AG08396 (cell line): ENCODE measurements around the gene CLIP4.

Experiments
- DNase-seq: peaks from one replicate; pipeline ENCODE4 v3.0.0; 2012; ENCODE audit warnings: low spot score, mixed read lengths

Gene CLIP4

DNA sequence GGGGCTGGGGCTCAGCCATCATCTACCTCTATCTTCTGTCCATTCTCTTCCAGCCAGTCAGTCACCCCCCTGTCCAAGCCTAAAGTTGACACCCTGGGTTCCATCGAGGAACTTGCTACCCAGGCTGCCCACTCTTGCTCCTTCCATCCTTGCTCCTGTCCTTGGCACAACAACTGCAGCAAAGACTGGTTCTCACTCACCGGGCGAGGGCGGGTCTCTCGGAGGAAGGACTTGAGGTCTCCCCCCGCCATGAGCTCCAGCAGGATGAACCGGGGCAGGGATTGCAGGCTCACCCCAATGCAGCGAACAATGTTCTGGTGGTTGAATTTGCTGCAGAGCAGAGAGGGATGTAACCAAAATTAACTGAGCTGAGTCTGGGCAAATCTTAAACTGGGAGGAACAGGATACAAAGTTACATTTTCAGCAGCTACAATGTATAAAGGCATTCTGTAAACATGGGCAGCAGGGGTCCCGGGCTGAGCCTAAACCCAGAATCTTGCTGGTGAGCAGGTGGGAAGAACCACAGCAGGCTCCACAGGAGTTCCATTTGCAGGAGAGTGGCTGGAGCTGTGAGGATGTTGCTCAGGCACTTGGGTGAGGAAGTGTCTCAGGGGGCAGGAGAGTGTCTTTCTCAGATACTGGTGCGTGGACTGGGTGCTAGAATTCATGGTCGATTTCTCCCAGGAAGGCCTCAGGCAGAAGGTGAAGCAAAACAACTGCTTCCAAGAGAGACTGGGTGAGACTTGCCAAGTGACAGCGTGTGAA, 105.5 kb downstream of the CLIP4 start:
- DNase-seq, result no peak

DNA sequence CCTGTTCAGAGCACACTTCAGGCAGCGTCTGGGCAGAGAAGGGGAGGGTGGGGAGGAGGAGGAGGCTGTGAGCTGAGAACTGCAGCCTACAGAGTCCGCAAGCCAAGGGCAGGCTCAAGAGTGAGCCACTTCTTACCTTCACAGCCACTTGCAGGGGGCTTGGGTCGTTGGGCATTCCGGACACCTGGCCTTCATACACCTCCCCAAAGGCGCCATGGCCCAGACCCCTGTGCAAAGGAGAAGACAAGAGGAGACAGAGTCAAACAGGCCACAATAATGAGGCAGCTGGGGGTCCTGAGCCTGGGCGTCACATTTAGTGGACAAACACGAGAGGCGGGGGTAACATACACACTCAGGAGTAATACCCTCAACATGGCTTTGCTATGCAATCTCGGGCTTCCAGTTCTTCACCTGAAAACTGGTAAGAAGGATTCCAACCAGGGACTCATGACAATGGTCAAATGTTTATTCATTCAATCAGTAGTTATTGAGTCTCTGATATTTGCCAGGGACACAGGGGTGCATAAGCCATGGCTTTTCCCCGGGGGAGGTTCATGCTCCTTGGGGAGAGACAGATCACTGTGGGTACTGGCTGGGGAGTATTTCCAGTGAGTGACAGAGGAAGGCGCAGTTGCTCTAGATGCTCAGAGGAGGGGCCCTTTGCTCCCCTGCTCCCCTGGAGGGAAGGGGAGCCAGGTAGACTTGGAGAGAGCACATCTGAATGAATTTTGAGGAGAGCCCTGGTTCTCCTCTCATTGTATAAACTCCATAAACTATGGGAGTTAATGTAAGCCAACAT, 107.4 kb downstream of the CLIP4 start:
- DNase-seq, result no peak

DNA sequence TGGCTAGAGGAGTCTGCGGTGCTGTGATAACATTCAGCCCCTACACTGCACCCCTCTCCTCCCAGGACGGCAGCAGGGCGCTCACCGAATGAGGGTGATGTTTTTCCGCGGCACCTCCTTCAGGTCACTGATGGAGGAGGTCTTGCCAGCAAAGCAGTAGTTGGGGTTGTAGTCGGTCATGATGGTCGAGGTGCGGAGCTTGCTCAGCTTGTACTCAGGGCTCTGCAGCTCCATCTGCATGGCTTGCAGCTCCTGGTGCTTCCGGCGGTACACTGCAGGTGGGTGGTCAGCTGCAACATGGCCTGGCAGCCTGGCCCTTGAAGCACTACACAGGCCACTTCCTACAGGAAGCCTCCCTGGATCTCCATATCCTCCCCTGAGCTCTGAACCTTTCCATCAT, 108.0 kb downstream of the CLIP4 start:
- DNase-seq, result no peak

DNA sequence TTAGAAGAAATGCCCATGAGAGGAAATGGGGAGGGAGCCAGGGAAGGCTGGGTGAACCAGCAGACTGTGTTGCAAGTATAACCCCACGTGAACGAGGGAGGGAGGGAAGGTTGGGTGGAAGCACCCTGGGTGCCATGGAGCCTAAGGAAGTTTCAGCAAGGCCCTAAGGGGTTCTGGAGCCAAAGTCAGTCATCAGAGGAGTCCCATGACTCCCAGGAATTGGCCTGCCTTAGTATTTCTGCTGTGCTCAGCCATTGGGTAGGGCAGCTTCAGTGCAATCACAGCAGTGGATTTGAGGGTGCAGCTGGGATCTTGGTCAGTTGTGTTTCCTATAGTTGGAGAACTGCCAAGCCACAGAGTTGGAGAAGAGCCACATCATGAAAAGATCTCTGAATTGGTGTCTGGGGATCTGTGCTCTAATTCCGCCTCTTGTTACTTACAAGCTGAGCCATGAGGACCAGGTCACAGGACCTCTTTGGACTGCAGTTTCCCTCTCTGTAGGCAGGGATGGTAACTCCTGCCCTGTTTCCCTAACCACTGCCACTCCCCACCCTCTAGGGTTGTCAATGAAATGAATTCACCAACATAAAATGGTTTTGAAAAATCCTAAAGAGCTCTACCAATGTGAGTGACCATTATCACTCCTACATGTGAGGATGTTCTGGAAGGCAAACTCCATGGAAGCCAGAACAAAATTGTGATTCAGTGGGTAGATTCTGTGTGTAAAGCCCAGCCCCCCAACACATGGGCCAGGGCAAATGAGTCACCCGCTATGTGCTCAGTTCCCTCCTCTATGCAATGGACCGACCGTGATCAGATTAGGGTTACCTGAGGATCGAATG, 108.9 kb downstream of the CLIP4 start:
- no peak for DNase-seq

DNA sequence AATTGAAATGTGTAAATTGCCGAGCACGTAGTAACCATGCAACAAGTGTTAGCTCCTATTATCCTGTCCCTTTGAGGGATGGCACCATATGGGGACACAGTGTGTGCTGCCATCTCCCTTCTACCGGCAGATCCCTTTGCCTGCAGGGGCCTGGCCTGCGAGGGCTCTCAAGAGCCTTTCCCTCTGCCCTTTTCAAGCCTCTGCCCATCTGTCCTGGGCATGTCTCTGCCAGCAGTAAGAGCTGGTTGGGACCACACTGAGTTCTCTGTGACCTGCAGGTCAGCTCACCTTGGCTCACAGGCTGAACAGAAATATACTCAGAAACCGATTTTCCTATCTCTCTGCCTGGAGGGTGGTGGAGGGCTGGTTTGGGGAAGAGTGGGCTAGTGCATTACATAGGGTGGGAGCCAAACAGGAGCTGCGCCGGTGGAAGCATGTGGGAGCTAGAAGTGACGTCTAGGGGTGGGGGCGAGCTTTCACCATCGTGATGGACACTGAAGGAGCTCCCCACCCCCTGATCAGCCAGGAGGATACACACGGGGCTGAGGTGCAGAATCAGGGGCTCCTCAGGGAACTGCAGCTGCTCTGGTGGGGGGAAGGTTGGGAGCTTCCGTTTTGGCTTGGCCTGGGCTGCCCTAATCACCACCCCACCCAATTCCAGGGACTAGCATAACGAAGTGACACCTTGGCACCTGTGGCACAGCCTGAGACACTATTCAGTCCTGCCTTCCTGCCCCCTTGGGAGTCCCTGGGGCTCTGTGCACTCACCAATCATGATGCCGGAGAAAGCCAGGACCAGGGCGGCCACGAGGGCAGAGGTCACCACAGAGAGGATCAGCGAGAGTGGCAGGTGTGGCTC, 109.7 kb downstream of the CLIP4 start:
- DNase-seq, result no peak

DNA sequence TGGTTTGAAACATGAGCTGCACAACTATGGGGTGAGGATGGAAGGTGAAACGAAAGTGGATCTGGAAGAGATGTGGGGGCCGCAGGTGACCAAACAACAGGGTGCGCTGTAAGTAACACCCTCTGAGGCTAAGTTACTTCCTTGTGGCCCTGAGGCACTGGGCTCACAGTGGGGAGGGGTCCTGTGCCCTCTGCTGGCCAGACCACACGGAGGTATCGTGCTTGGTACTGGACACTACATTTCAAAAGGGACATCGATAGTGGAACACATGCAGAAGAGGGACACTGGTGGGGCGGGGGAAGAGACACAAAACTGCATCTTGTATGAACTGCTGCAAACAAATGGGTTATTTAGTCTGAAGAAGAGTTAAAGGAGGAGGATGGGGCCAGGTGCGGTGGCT, 110.6 kb downstream of the CLIP4 start:
- DNase-seq, result no peak

DNA sequence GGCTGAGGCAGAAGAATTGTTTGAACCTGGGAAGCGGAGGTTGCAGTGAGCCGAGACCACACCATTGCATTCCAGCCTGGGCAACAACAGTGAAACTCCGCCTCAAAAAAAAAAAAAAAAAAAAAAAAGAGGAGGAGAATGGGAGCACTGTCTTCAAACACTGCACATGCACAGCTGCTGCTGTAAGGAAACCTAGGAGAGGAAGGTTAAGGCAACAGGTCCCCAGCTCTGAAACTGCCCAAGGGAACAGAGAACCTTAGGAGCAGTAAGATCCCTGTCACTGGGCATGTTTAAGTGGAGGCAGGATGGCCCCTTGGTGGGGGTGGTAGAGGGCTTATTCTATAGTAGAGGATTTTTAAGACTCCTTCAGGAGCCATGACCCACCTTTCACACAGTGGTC, 111.2 kb downstream of the CLIP4 start:
- DNase-seq, result no peak

DNA sequence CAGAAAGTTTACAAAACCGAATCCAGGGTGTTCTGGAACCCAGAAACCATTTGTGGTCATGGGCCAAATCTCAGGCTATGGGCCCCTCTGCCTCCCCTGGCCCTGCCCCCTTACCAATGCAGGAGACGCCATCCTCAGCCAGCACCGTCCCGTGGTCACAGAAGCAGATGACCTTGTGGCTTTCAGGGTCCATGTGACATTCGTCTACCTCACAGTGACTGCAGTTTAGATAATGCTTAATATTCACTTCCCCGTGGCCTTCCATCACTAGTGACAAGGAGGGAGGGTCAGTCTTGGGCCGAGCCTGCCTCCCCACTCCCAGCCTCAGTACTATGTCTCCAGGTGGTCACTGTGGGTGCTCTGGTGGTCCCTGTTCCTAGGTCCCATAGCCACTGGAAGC, 111.6 kb downstream of the CLIP4 start:
- DNase-seq, result no peak

DNA sequence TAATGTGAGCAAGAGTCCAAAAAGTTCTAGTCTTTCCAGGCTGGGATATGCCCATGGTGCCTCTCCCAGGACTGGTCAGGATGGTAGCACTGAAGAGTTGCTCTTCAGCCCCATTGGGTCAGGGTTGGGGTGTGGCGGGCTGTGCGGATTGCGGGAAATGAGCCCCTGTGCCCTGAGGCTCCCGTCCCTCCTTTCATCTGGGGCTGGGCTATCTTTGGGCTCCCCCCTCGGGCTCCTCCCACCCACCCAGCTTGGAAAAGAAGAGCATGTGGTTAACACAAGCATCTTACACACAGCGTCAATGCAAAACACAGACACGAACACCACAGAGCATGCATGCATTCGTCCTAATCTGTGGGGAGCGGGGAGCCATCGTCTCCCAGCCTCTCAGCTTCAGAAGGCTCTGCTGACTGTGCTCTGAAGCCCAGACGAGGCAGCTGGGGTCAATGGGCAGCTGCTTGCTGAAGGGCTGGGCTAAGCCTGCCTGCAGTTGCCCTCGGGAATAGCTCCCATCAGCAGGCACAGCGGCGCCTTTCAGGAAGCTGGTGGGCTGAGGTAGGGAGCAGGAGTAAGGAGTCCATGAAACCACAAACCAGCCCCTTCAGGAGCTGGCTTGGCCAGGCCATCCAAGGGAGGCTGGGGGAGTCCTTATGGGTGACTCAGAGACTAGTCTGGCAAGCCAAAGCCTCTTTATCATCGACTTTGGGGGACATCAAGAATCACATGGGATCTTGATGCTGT, 112.9 kb downstream of the CLIP4 start:
- DNase-seq, result no peak

DNA sequence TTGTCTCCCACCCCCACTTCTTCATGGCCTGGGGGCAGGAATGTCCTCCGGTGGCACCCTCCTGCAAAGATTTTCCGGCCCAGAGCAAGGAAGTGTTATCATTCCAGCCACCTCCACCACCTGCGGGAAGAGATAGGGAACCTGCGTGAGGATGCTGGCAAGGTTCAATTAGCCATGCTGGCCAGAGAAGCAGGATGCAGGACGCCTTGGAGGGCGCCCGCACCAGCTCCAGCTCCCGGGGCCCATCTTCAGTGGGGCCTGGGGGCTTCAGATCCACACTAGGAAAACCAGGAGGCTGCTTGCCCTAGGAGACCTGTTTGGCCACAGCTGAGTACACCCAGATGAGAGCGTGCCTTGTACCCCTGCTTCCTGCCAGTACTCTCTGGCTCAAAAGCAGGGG, 113.7 kb downstream of the CLIP4 start:
- DNase-seq, result no peak

DNA sequence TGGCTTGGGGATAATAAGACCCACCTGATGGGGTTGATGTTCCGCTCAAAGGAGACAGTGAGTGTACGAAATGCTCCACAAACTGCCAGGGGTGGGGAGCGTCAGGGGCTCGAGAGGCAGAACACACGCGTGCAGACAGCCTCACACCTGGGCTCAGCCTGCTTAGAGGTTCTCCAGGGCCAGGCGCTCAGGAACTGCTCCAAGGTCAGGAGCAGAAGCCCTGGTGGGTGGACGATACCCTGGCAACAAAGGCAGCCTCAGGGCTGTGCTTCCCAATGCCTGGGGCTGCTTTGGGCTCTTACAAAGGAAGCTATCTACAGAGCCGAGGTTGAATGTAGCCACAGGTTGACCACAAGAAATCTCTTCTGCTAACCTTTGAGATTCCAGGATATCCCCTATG, 114.4 kb downstream of the CLIP4 start:
- no peak for DNase-seq

DNA sequence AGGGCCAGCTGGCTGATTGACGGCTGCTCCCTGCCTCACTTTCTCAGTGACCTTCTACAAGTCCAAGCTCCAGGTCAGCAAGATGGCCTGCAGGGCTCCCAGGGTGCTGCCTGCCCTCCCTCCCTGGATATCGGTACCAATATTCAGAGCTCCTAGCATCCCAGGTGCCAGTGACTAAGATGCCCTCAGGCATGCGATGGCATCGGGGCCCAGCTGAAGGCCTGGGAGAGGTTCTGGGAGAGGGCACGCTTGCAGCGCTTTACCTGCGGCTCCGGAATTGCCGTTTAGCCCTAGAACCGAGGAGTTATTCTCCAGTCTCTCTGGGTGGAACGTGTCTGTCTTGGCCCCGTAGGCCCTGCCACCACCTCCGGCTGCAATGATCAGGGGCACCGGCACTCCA, 116.8 kb downstream of the CLIP4 start:
- DNase-seq, result no peak

DNA sequence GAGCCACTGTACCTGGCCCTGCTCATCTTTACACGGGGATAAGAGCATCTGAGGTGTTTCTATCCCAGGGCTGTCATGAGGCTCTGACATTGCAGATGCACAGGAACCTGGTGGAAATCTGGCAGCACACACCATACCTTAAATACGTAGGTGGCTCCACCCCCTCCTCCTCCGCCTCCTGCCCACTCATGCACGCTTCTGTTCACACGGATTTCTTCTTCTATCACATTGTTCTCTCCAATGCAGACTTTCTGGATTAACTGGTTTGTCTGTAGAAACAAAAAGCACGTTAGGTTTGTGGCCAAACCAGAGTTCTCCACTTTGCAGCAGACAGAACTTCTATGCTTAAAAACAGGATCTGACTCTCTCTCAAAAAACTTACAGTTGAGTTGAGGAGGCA, 118.2 kb downstream of the CLIP4 start:
- no peak for DNase-seq

DNA sequence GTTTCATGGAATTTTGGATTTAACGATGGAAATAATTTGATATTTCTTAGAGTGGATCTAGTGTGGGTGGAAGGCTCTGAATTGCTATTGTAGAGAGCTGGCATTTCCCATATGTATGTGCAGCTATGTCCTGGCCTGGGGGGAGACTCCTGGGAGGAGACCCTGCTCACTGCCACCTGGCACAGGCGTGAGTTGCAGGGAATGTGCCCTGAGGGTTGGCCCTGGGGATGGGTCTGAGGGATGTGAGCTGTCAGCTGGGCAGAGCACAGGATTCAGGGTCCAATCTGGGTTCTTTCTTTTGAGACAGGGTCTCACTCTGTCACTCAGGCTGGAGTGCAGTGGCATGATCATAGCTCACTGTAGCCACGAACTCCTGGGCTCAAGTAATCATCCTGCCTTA, 120.2 kb downstream of the CLIP4 start:
- DNase-seq, result no peak

DNA sequence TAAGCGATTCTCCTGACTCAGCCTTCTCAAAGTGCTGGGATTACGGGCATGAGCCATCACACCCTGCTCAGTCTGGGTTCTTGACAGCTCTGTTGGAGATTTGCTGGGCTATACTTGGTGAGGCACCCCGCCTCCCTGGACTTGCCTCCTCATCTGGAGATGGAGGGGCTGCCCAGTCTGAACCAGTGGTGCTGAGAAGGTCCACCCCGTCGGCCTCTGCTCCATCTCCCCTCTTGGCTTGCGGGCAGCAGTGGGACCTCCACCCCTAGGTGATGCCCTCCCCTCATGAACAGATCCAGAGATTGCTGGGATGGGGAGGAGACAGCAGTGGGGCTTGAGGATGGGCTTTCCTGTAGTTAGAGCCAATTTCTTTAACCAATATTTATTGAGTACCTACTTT, 120.9 kb downstream of the CLIP4 start:
- no peak for DNase-seq

DNA sequence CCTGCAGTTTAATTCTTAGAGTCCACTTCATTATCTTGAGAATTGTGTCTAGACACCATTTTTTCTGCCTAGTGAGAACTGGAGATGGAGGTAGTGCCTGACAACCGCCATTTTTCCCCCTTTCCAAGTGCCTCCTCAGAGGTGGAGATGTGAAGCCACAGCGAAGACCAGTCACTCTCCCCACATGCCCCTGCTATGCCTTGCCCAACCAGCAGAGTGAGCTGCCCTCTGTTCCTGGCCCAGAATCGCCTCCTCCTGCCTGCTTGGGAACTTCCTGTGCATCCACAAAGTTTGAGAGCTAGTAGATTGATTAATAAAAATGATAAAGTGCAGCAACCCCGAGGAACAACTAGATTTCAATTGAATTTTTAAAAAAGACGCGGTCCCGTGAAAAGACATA, 123.3 kb downstream of the CLIP4 start:
- peak; percentile 72 for DNase-seq
